Measurements from ENCODE around the gene NDUFA5.

NDUFA5 gene

GRCh38 chr7:123500878-123501489 lies 56.6 kb downstream of the NDUFA5 start:
- DNase-seq: no peak

GRCh38 chr7:123499211-123499970 lies 58.2 kb downstream of the NDUFA5 start:
- no peak for DNase-seq

GRCh38 chr7:123498601-123499000 lies 59.0 kb downstream of the NDUFA5 start:
- no peak for DNase-seq

GRCh38 chr7:123498031-123498430 lies 59.6 kb downstream of the NDUFA5 start:
- DNase-seq: no peak

GRCh38 chr7:123494193-123494796 lies 63.3 kb downstream of the NDUFA5 start:
- DNase-seq: peak; percentile 31

GRCh38 chr7:123492485-123492884 lies 65.1 kb downstream of the NDUFA5 start:
- DNase-seq: no peak

All from NCI-H2029 treated with DMSO at 0.1 percent for 48 hours (cell line).